ENCODE data around the gene SAP30BP.

Gene SAP30BP

DNA sequence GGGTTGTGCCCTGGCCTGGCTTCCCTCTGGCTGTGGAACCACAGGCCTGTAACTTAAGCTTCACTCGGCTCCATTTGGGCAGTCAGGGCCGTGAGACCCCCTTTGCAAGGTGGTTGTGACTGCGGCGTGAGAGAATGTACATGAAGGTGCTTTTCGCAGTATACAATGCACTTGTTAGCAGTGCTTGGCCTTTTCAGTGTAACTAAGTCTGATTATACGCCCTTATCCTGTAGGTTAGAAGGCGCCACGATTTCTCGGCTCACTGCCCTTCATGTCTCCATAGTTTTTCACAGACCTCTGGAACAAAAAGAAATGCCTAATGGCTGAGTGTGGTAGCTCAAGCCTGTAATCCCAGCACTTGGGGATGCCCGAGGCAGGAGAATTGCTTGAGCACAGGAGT is 13.3 kb downstream of the SAP30BP start:
- Histone ChIP-seq H3K9ac (ENCODE audit: low read depth in 1 of 2, low read length in 2 of 2) (no peak overlapping the region), H3K27me3 (ENCODE audit: control insufficient read depth in 2 of 2, insufficient read depth in 2 of 2, low read length in 2 of 2) (no peaks in the 10 kb centered on the region), H3K27ac (ENCODE audit: low read depth in 2 of 2, low read length in 2 of 2) (peak overlapping the region; percentile 64 to 83), H3K4me1 (ENCODE audit: control insufficient read depth in 2 of 2, insufficient read depth in 2 of 2, low read length in 2 of 2) (peaks cover 15 to 34% of the 10 kb centered on the region in 2 donors), H3K9me3 (ENCODE audit: control insufficient read depth in 2 of 2, low read length in 2 of 2) (no peaks in the 10 kb centered on the region), H3K4me3 (ENCODE audit: low read length in 2 of 2) (no peak overlapping the region), H3K36me3 (ENCODE audit: control insufficient read depth in 2 of 2, insufficient read depth in 2 of 2, low read length in 2 of 2) (peaks cover 3 to 18% of the 10 kb centered on the region in 2 donors)

- H3K36me3 ChIP-seq (ENCODE audit: control insufficient read depth in 2 of 2, insufficient read depth in 2 of 2, low read length in 2 of 2), result peaks cover 0 to 15% of the 10 kb centered on the region in 2 donors
- no peak overlapping the region for H3K4me3 ChIP-seq (ENCODE audit: low read length in 2 of 2)
- no peaks in the 10 kb centered on the region for H3K9me3 ChIP-seq (ENCODE audit: control insufficient read depth in 2 of 2, low read length in 2 of 2)
- peaks cover 15 to 38% of the 10 kb centered on the region in 2 donors for H3K4me1 ChIP-seq (ENCODE audit: control insufficient read depth in 2 of 2, insufficient read depth in 2 of 2, low read length in 2 of 2)
- H3K27me3 ChIP-seq (ENCODE audit: control insufficient read depth in 2 of 2, insufficient read depth in 2 of 2, low read length in 2 of 2), result no peaks in the 10 kb centered on the region
- peak overlapping the region in 1 of 2 donors; percentile 11 for H3K27ac ChIP-seq (ENCODE audit: low read depth in 2 of 2, low read length in 2 of 2)
- no peak overlapping the region for H3K9ac ChIP-seq (ENCODE audit: low read depth in 1 of 2, low read length in 2 of 2)
Measured at GRCh38 chr17:75681289-75681688, 14.2 kb downstream of the SAP30BP start.

GRCh38 chr17:75683583-75683982 is 16.4 kb downstream of the SAP30BP start:
- H3K4me1 ChIP-seq (ENCODE audit: control insufficient read depth in 2 of 2, insufficient read depth in 2 of 2, low read length in 2 of 2), result peaks cover 15 to 38% of the 10 kb centered on the region in 2 donors
- H3K9ac ChIP-seq (ENCODE audit: low read depth in 1 of 2, low read length in 2 of 2), result no peak overlapping the region
- H3K27ac ChIP-seq (ENCODE audit: low read depth in 2 of 2, low read length in 2 of 2), result peak overlapping the region; percentile 71 to 84
- no peaks in the 10 kb centered on the region for H3K9me3 ChIP-seq (ENCODE audit: control insufficient read depth in 2 of 2, low read length in 2 of 2)
- H3K4me3 ChIP-seq (ENCODE audit: low read length in 2 of 2), result no peak overlapping the region
- peaks cover 0 to 15% of the 10 kb centered on the region in 2 donors for H3K36me3 ChIP-seq (ENCODE audit: control insufficient read depth in 2 of 2, insufficient read depth in 2 of 2, low read length in 2 of 2)
- H3K27me3 ChIP-seq (ENCODE audit: control insufficient read depth in 2 of 2, insufficient read depth in 2 of 2, low read length in 2 of 2), result no peaks in the 10 kb centered on the region

GRCh38 chr17:75684249-75684648 is 17.1 kb downstream of the SAP30BP start:
- Histone ChIP-seq H3K27ac (ENCODE audit: low read depth in 2 of 2, low read length in 2 of 2) (peak overlapping the region; percentile 71 to 84), H3K36me3 (ENCODE audit: control insufficient read depth in 2 of 2, insufficient read depth in 2 of 2, low read length in 2 of 2) (peaks cover 0 to 17% of the 10 kb centered on the region in 2 donors), H3K27me3 (ENCODE audit: control insufficient read depth in 2 of 2, insufficient read depth in 2 of 2, low read length in 2 of 2) (no peaks in the 10 kb centered on the region), H3K9me3 (ENCODE audit: control insufficient read depth in 2 of 2, low read length in 2 of 2) (no peaks in the 10 kb centered on the region), H3K4me1 (ENCODE audit: control insufficient read depth in 2 of 2, insufficient read depth in 2 of 2, low read length in 2 of 2) (peaks cover 15 to 34% of the 10 kb centered on the region in 2 donors), H3K4me3 (ENCODE audit: low read length in 2 of 2) (no peak overlapping the region), H3K9ac (ENCODE audit: low read depth in 1 of 2, low read length in 2 of 2) (no peak overlapping the region)

DNA sequence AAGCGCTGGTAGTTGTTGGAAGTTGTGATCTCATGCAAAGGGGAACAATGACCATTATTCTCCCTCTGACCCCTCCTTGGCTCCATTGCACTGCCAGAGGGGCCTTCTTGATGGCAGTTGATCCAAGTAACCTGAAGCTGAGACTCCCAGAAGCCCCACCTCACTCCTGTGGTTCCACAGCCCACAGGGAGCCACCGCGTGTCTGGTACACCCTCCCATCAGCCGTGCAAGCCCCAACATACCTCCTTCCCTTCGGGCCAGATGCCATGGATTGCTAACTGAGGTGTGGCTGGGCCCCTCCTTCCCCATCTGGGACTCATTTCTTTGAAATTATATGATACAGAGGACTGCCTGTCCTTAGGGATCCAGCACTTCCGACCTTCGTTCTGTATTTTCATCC is 17.8 kb downstream of the SAP30BP start:
- Histone ChIP-seq H3K9me3 (ENCODE audit: control insufficient read depth in 2 of 2, low read length in 2 of 2) (no peaks in the 10 kb centered on the region), H3K9ac (ENCODE audit: low read depth in 1 of 2, low read length in 2 of 2) (peak overlapping the region in 1 of 2 donors; percentile 2)

DNA sequence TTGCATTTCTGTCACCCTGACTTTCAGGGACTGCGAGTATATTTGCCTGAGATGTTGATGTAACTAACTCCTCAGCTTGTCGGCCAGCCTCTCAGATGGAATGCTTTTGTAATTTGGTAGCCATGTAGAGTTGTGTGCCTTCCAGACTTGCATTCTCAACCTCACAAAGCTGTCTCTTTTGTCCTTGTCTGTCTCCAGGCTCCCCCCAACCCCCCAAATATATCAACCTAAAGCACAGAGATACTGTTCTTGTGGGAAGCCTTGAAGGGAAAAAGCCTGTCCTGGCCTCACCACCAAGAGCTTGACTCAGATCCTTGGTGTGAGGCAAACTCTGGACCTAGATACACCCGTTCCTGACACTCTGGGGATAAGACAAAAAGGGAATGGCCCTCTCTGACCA is 18.4 kb downstream of the SAP30BP start:
- Histone ChIP-seq H3K4me3 (ENCODE audit: low read length in 2 of 2) (no peak overlapping the region), H3K36me3 (ENCODE audit: control insufficient read depth in 2 of 2, insufficient read depth in 2 of 2, low read length in 2 of 2) (peaks cover 0 to 16% of the 10 kb centered on the region in 2 donors), H3K9me3 (ENCODE audit: control insufficient read depth in 2 of 2, low read length in 2 of 2) (no peaks in the 10 kb centered on the region), H3K4me1 (ENCODE audit: control insufficient read depth in 2 of 2, insufficient read depth in 2 of 2, low read length in 2 of 2) (peaks cover 16 to 29% of the 10 kb centered on the region in 2 donors), H3K27ac (ENCODE audit: low read depth in 2 of 2, low read length in 2 of 2) (peak overlapping the region; percentile 71 to 84), H3K27me3 (ENCODE audit: control insufficient read depth in 2 of 2, insufficient read depth in 2 of 2, low read length in 2 of 2) (no peaks in the 10 kb centered on the region), H3K9ac (ENCODE audit: low read depth in 1 of 2, low read length in 2 of 2) (peak overlapping the region in 1 of 2 donors; percentile 32)

More for the DNA sequence above, 17.8 kb downstream of the SAP30BP start:
- no peaks in the 10 kb centered on the region for H3K27me3 ChIP-seq (ENCODE audit: control insufficient read depth in 2 of 2, insufficient read depth in 2 of 2, low read length in 2 of 2)
- H3K4me3 ChIP-seq (ENCODE audit: low read length in 2 of 2), result no peak overlapping the region
- peaks cover 16 to 29% of the 10 kb centered on the region in 2 donors for H3K4me1 ChIP-seq (ENCODE audit: control insufficient read depth in 2 of 2, insufficient read depth in 2 of 2, low read length in 2 of 2)
- peak overlapping the region; percentile 71 to 84 for H3K27ac ChIP-seq (ENCODE audit: low read depth in 2 of 2, low read length in 2 of 2)
- peaks cover 0 to 14% of the 10 kb centered on the region in 2 donors for H3K36me3 ChIP-seq (ENCODE audit: control insufficient read depth in 2 of 2, insufficient read depth in 2 of 2, low read length in 2 of 2)

DNA sequence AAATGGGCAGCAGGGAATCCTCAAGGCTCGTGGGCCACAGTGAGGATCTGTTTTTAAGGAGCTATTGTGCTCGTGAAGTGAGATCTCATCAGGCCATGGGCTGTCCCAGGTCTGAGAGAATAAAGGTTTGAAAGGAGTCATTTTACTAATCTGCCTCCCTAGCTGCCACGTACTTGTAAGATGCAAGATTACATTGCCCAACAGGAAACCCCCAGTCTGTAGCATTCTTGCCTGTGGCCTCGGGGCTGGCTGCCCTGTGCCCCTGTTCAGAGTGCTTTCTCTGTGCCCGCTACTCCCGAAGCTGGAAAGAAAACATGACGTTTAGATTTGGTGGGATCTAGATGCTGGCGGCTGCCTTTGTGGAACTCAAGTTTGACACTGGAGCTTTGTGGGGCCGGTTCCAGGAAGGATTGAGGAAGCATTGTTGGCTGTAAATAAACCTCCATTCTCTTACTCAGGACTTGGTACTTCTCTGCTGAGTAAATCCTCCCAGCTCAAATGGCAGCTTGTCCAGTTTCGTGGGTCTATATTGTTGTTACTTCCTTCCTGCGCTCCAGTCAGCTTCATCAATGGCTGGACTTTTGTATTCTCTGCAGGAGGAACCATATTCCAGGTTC is 21.2 kb downstream of the SAP30BP start:
- Histone ChIP-seq H3K4me1 (ENCODE audit: control insufficient read depth in 2 of 2, insufficient read depth in 2 of 2, low read length in 2 of 2) (peaks cover 18 to 39% of the 10 kb centered on the region in 2 donors), H3K9ac (ENCODE audit: low read depth in 1 of 2, low read length in 2 of 2) (peak overlapping the region in 1 of 2 donors; percentile 5), H3K9me3 (ENCODE audit: control insufficient read depth in 2 of 2, low read length in 2 of 2) (no peaks in the 10 kb centered on the region), H3K27ac (ENCODE audit: low read depth in 2 of 2, low read length in 2 of 2) (peak overlapping the region in 1 of 2 donors; percentile 54), H3K4me3 (ENCODE audit: low read length in 2 of 2) (no peak overlapping the region), H3K36me3 (ENCODE audit: control insufficient read depth in 2 of 2, insufficient read depth in 2 of 2, low read length in 2 of 2) (peaks cover 12 to 36% of the 10 kb centered on the region in 2 donors), H3K27me3 (ENCODE audit: control insufficient read depth in 2 of 2, insufficient read depth in 2 of 2, low read length in 2 of 2) (no peaks in the 10 kb centered on the region)

DNA sequence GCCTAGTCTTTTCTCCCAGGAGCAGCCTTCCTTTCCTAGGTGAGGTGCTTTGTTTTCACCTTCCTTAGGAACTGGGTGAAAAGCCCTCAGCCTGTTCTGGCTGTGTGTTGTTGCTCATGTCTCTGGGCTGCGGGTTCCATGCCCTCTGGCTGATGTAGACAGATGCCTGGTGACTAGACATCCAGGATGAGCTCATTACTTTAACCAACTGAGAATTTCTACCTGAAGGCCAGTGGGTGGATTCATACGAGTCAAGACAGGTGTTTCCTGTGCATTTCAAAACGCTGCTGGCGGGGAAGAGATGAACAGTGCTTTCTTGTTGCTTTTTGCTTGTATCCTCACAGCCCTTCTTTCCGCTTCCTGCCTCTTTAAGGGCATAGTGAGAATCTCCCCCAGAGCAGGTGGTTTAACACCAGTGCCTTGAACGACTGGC is 22.3 kb downstream of the SAP30BP start:
- Histone ChIP-seq H3K27me3 (ENCODE audit: control insufficient read depth in 2 of 2, insufficient read depth in 2 of 2, low read length in 2 of 2) (no peaks in the 10 kb centered on the region), H3K9ac (ENCODE audit: low read depth in 1 of 2, low read length in 2 of 2) (no peak overlapping the region), H3K36me3 (ENCODE audit: control insufficient read depth in 2 of 2, insufficient read depth in 2 of 2, low read length in 2 of 2) (peaks cover 17 to 44% of the 10 kb centered on the region in 2 donors), H3K9me3 (ENCODE audit: control insufficient read depth in 2 of 2, low read length in 2 of 2) (no peaks in the 10 kb centered on the region), H3K4me3 (ENCODE audit: low read length in 2 of 2) (no peak overlapping the region), H3K4me1 (ENCODE audit: control insufficient read depth in 2 of 2, insufficient read depth in 2 of 2, low read length in 2 of 2) (peaks cover 18 to 29% of the 10 kb centered on the region in 2 donors), H3K27ac (ENCODE audit: low read depth in 2 of 2, low read length in 2 of 2) (peak overlapping the region in 1 of 2 donors; percentile 54)

GRCh38 chr17:75691371-75691791 is 24.2 kb downstream of the SAP30BP start:
- no peak overlapping the region for H3K9ac ChIP-seq (ENCODE audit: low read depth in 1 of 2, low read length in 2 of 2)
- H3K27me3 ChIP-seq (ENCODE audit: control insufficient read depth in 2 of 2, insufficient read depth in 2 of 2, low read length in 2 of 2), result no peaks in the 10 kb centered on the region
- H3K36me3 ChIP-seq (ENCODE audit: control insufficient read depth in 2 of 2, insufficient read depth in 2 of 2, low read length in 2 of 2), result peaks cover 20 to 57% of the 10 kb centered on the region in 2 donors
- no peak overlapping the region for H3K4me3 ChIP-seq (ENCODE audit: low read length in 2 of 2)
- H3K9me3 ChIP-seq (ENCODE audit: control insufficient read depth in 2 of 2, low read length in 2 of 2), result no peaks in the 10 kb centered on the region
- H3K4me1 ChIP-seq (ENCODE audit: control insufficient read depth in 2 of 2, insufficient read depth in 2 of 2, low read length in 2 of 2), result peaks cover 18 to 33% of the 10 kb centered on the region in 2 donors
- peak overlapping the region in 1 of 2 donors; percentile 44 for H3K27ac ChIP-seq (ENCODE audit: low read depth in 2 of 2, low read length in 2 of 2)

- peak overlapping the region in 1 of 2 donors; percentile 44 for H3K27ac ChIP-seq (ENCODE audit: low read depth in 2 of 2, low read length in 2 of 2)
- H3K4me3 ChIP-seq (ENCODE audit: low read length in 2 of 2), result no peak overlapping the region
- no peaks in the 10 kb centered on the region for H3K9me3 ChIP-seq (ENCODE audit: control insufficient read depth in 2 of 2, low read length in 2 of 2)
- H3K9ac ChIP-seq (ENCODE audit: low read depth in 1 of 2, low read length in 2 of 2), result no peak overlapping the region
- H3K36me3 ChIP-seq (ENCODE audit: control insufficient read depth in 2 of 2, insufficient read depth in 2 of 2, low read length in 2 of 2), result peaks cover 20 to 57% of the 10 kb centered on the region in 2 donors
- H3K4me1 ChIP-seq (ENCODE audit: control insufficient read depth in 2 of 2, insufficient read depth in 2 of 2, low read length in 2 of 2), result peaks cover 22 to 37% of the 10 kb centered on the region in 2 donors
- H3K27me3 ChIP-seq (ENCODE audit: control insufficient read depth in 2 of 2, insufficient read depth in 2 of 2, low read length in 2 of 2), result no peaks in the 10 kb centered on the region
Measured at GRCh38 chr17:75691801-75692626, 24.9 kb downstream of the SAP30BP start.
